H9 (cell line): ENCODE data around the gene CDH13. TPM values are rescaled to one million over a fixed set of nuclear protein-coding genes. Genes with fewer than 3 reads are reported as not detected.

Experiments used
- DNase-seq: peaks from one replicate; pipeline ENCODE4 v3.0.0-alpha.2; 2017
- H2AFZ ChIP-seq: one replicate; pipeline ENCODE4 v1.6.1; 2013; ENCODE audit warnings: mild to moderate bottlenecking, low read length, control low read depth, moderate library complexity
- H2AK5ac ChIP-seq: 2 replicates; pipeline ENCODE4 v1.6.1; 2013; ENCODE audit warnings: low read length, control low read depth, mixed read lengths; ENCODE audit not compliant: insufficient read length
- H2BK120ac ChIP-seq: one replicate; pipeline ENCODE4 v1.6.1; 2013; ENCODE audit warnings: low read depth, mild to moderate bottlenecking, low read length, control low read depth, inconsistent platforms; ENCODE audit not compliant: poor library complexity, severe bottlenecking
- H2BK12ac ChIP-seq: 2 replicates; pipeline ENCODE4 v1.6.1; 2013; ENCODE audit warnings: low read length, control low read depth, mixed read lengths, low read depth; ENCODE audit not compliant: insufficient read length
- H2BK15ac ChIP-seq: 2 replicates; pipeline ENCODE4 v1.6.1; 2013; ENCODE audit warnings: low read depth, low read length, control low read depth
- H2BK20ac ChIP-seq: one replicate; pipeline ENCODE4 v1.6.1; 2013; ENCODE audit warnings: low read depth, mild to moderate bottlenecking, low read length, control low read depth, inconsistent platforms; ENCODE audit not compliant: poor library complexity, severe bottlenecking
- H2BK5ac ChIP-seq: 2 replicates; pipeline ENCODE4 v1.6.1; 2013; ENCODE audit warnings: low read length, control low read depth, mixed read lengths; ENCODE audit not compliant: insufficient read length
- H3K14ac ChIP-seq: 2 replicates; pipeline ENCODE4 v1.6.1; 2013; ENCODE audit warnings: low read length, control low read depth; ENCODE audit not compliant: insufficient read depth
- H3K18ac ChIP-seq: 2 replicates; pipeline ENCODE4 v1.6.1; 2013; ENCODE audit warnings: low read depth, mild to moderate bottlenecking, mixed read lengths, low read length, control low read depth; ENCODE audit not compliant: insufficient read length
- H3K23ac ChIP-seq: 2 replicates; pipeline ENCODE4 v1.6.1; 2013; ENCODE audit warnings: low read length, control low read depth, mixed read lengths, low read depth; ENCODE audit not compliant: insufficient read length
- H3K23me2 ChIP-seq: 2 replicates; pipeline ENCODE4 v1.6.1; 2013; ENCODE audit warnings: low read depth, mild to moderate bottlenecking, mixed read lengths, low read length, control low read depth; ENCODE audit not compliant: insufficient read length, poor library complexity, severe bottlenecking
- H3K27ac ChIP-seq: 2 replicates; pipeline ENCODE4 v1.5.1; 2013; ENCODE audit warnings: low read length, control low read depth, mixed read lengths, low read depth; ENCODE audit not compliant: insufficient read length
- H3K27me3 ChIP-seq: 2 replicates; pipeline ENCODE4 v1.6.1; 2013; ENCODE audit warnings: low read length, control low read depth, inconsistent platforms; ENCODE audit not compliant: insufficient read depth
- H3K4ac ChIP-seq: 2 replicates; pipeline ENCODE4 v1.6.1; 2013; ENCODE audit warnings: low read depth, mild to moderate bottlenecking, control low read depth, inconsistent platforms, low read length, moderate library complexity
- H3K4me1 ChIP-seq: 2 replicates; pipeline ENCODE4 v1.6.1; 2013; ENCODE audit warnings: low read length, control low read depth, inconsistent platforms; ENCODE audit not compliant: insufficient read depth
- H3K4me2 ChIP-seq: 2 replicates; pipeline ENCODE4 v1.6.1; 2013; ENCODE audit warnings: low read length, control low read depth, mixed read lengths; ENCODE audit not compliant: insufficient read length, insufficient read depth
- H3K56ac ChIP-seq: 2 replicates; pipeline ENCODE4 v1.6.1; 2013; ENCODE audit warnings: low read depth, mild to moderate bottlenecking, mixed read lengths, low read length, control low read depth; ENCODE audit not compliant: insufficient read length
- H3K79me1 ChIP-seq: 2 replicates; pipeline ENCODE4 v1.6.1; 2013; ENCODE audit warnings: low read depth, mild to moderate bottlenecking, moderate library complexity, low read length, control low read depth, inconsistent platforms; ENCODE audit not compliant: insufficient read depth, poor library complexity, severe bottlenecking
- H3K79me2 ChIP-seq: 2 replicates; pipeline ENCODE4 v1.6.1; 2013; ENCODE audit warnings: low read length, control low read depth, inconsistent platforms; ENCODE audit not compliant: insufficient read depth
- H3K9ac ChIP-seq: 2 replicates; pipeline ENCODE4 v1.6.1; 2013; ENCODE audit warnings: low read length, control low read depth, mixed read lengths; ENCODE audit not compliant: insufficient read length; ENCODE audit errors: extremely low read depth
- H3K9me3 ChIP-seq: one replicate; pipeline ENCODE4 v1.6.1; 2013; ENCODE audit warnings: low read depth, low read length, inconsistent platforms; ENCODE audit not compliant: control insufficient read depth
- H3T11ph ChIP-seq: one replicate; pipeline ENCODE4 v1.6.1; 2013; ENCODE audit warnings: mild to moderate bottlenecking, low read length, control low read depth, inconsistent platforms
- H4K20me1 ChIP-seq: one replicate; pipeline ENCODE4 v1.6.1; 2013; ENCODE audit not compliant: control insufficient read depth, insufficient read length, insufficient read depth
- H4K5ac ChIP-seq: 2 replicates; pipeline ENCODE4 v1.6.1; 2013; ENCODE audit warnings: low read depth, mild to moderate bottlenecking, mixed read lengths, low read length, control low read depth; ENCODE audit not compliant: insufficient read length
- H4K8ac ChIP-seq: replicated peaks from 2 replicates; pipeline ENCODE4 v1.6.1; 2013; ENCODE audit warnings: low read length, control low read depth, mixed read lengths, low read depth; ENCODE audit not compliant: insufficient read length
- H4K91ac ChIP-seq: 2 replicates; pipeline ENCODE4 v1.6.1; 2013; ENCODE audit warnings: low read depth, mild to moderate bottlenecking, moderate library complexity, mixed read lengths, low read length, control low read depth; ENCODE audit not compliant: insufficient read length
- H3K27ac Mint-ChIP-seq, 3 experiments: 2 replicates in 2 of 3; 3 replicates in 1 of 3; pipeline ENCODE4 v1.8.0; 2020 to 2021; ENCODE audit warnings: mixed read lengths in 3 of 3, mild to moderate bottlenecking in 1 of 3, moderate library complexity in 1 of 3
- H3K27me3 Mint-ChIP-seq: 2 replicates; pipeline ENCODE4 v1.8.0; 2021; ENCODE audit warnings: low read depth, mild to moderate bottlenecking, moderate library complexity, mixed read lengths
- H3K36me3 Mint-ChIP-seq, 3 experiments: 2 replicates in 2 of 3; 3 replicates in 1 of 3; pipeline ENCODE4 v1.8.0; 2020 to 2021; ENCODE audit warnings: low read depth in 3 of 3, mixed read lengths in 3 of 3; ENCODE audit not compliant: insufficient read depth in 1 of 3
- H3K4me1 Mint-ChIP-seq, 2 experiments: 2 replicates each; pipeline ENCODE4 v1.8.0; 2020; ENCODE audit warnings: mixed read lengths in 2 of 2
- H3K4me3 Mint-ChIP-seq, 2 experiments: 2 replicates in 1 of 2; 3 replicates in 1 of 2; pipeline ENCODE4 v1.8.0; 2020 to 2021; ENCODE audit warnings: mild to moderate bottlenecking in 2 of 2, mixed read lengths in 2 of 2, moderate library complexity in 1 of 2
- H3K9me3 Mint-ChIP-seq, 2 experiments: 2 replicates in 1 of 2; 3 replicates in 1 of 2; pipeline ENCODE4 v1.8.0; 2020; ENCODE audit warnings: mild to moderate bottlenecking in 2 of 2, mixed read lengths in 2 of 2, moderate library complexity in 1 of 2
- WGBS: extraction: QIAGEN DNeasy Blood & Tissue Kit; methylation state at CpG from one replicate; pipeline ENCODE4 v1.1.7; 2013; ENCODE audit warnings: missing lambda C conversion rate, low lambda C conversion rate, mixed read lengths; ENCODE audit not compliant: insufficient read length; ENCODE audit errors: extremely low coverage; 5-methylcytosine and 5-hydroxymethylcytosine counted together
- total RNA-seq: library from RNA; stranded (reverse); gene quantifications from 2 replicates; pipeline ENCODE4 v1.2.1, GENCODE V29; 2021
- TF ChIP-seq, protein P1 (sequence below): fragments of 200-600 bp; sonication (generic); conservative IDR thresholded peaks from 3 replicates; pipeline ENCODE4 v1.8.0; 2021; ENCODE audit warnings: antibody characterized with exemption, mild to moderate bottlenecking

Gene CDH13
- total RNA-seq, 1 experiment from 2014 or later, result 1.5 TPM

- H3K4me1 ChIP-seq, result peaks cover 2% of the 10 kb centered on the region; the same call in 1 of the 2 replicates
- no peak for DNase-seq
- TF ChIP-seq, protein P1, sequence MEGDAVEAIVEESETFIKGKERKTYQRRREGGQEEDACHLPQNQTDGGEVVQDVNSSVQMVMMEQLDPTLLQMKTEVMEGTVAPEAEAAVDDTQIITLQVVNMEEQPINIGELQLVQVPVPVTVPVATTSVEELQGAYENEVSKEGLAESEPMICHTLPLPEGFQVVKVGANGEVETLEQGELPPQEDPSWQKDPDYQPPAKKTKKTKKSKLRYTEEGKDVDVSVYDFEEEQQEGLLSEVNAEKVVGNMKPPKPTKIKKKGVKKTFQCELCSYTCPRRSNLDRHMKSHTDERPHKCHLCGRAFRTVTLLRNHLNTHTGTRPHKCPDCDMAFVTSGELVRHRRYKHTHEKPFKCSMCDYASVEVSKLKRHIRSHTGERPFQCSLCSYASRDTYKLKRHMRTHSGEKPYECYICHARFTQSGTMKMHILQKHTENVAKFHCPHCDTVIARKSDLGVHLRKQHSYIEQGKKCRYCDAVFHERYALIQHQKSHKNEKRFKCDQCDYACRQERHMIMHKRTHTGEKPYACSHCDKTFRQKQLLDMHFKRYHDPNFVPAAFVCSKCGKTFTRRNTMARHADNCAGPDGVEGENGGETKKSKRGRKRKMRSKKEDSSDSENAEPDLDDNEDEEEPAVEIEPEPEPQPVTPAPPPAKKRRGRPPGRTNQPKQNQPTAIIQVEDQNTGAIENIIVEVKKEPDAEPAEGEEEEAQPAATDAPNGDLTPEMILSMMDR, result no peak
These were observed 712.2 kb downstream of the CDH13 start for GRCh38 chr16:83338941-83339340.

More at GRCh38 chr16:83338941-83339340, 712.2 kb downstream of the CDH13 start:
- Histone ChIP-seq H3K14ac (no peak overlapping the region), H3K23ac (no peak overlapping the region), H2AK5ac (no peak overlapping the region), H3K9ac (no peak overlapping the region), H3K9me3 (no peaks in the 10 kb centered on the region), H3K79me2 (no peaks in the 10 kb centered on the region), H3K27me3 (no peaks in the 10 kb centered on the region), H4K91ac (no peak overlapping the region), H3K27ac (no peak overlapping the region), H2BK12ac (no peak overlapping the region), H3T11ph (no peak overlapping the region), H2BK20ac (no peak overlapping the region), H2BK5ac (no peak overlapping the region), H2AFZ (no peak overlapping the region), H3K23me2 (no peaks in the 10 kb centered on the region), H4K5ac (no peak overlapping the region), H3K79me1 (no peaks in the 10 kb centered on the region), H2BK15ac (no peak overlapping the region), H4K20me1 (no peaks in the 10 kb centered on the region), H3K56ac (no peak overlapping the region), H4K8ac (no peak overlapping the region), H3K18ac (no peak overlapping the region), H3K4me2 (no peak overlapping the region), H3K4ac (no peak overlapping the region), H2BK120ac (no peak overlapping the region)
- H3K27ac Mint-ChIP-seq, result peak overlapping the region in 1 of 3 experiments; percentile 42; a peak in 1 of 7 replicates
- WGBS, result no CpG with 5 or more reads among the region's 2 CpGs
- no peaks in the 10 kb centered on the region for H3K27me3 Mint-ChIP-seq
- H3K4me1 Mint-ChIP-seq, result peaks cover 27% of the 10 kb centered on the region in 2 experiments
- no peaks in the 10 kb centered on the region for H3K9me3 Mint-ChIP-seq
- H3K4me3 Mint-ChIP-seq, result no peak overlapping the region
- no peaks in the 10 kb centered on the region for H3K36me3 Mint-ChIP-seq
